Smooth muscle cell (in vitro differentiated cells): ENCODE results near the gene LAMB4. TPM values are rescaled to one million over a fixed set of nuclear protein-coding genes. Genes with fewer than 3 reads are reported as not detected.

ENCODE experiments used
- DNase-seq: peaks from one replicate; lab custom pipeline; 2025; ENCODE audit not compliant: unreplicated experiment; lab: John Stamatoyannopoulos, UW
- H2AFZ ChIP-seq: fragments of 200-600 bp; sonication (generic); 2 replicates; pipeline ENCODE4 v1.6.0; 2016; ENCODE audit warnings: antibody characterized with exemption, low read depth, mild to moderate bottlenecking
- H3F3A ChIP-seq: fragments of 200-600 bp; sonication (generic); 2 replicates; pipeline ENCODE4 v1.6.0; 2017; ENCODE audit warnings: antibody characterized with exemption, low read depth
- H3K27ac ChIP-seq: fragments of 200-600 bp; sonication (generic); 2 replicates; pipeline ENCODE4 v1.5.1; 2016; ENCODE audit warnings: low read depth, mild to moderate bottlenecking
- H3K27me3 ChIP-seq: fragments of 200-600 bp; sonication (generic); 2 replicates; pipeline ENCODE4 v1.6.1; 2016; ENCODE audit warnings: low read depth, mild to moderate bottlenecking
- H3K36me3 ChIP-seq: fragments of 200-600 bp; sonication (generic); 2 replicates; pipeline ENCODE4 v1.5.1; 2016; ENCODE audit warnings: low read depth
- H3K4me1 ChIP-seq: fragments of 200-600 bp; sonication (generic); 2 replicates; pipeline ENCODE4 v1.5.1; 2016; ENCODE audit warnings: low read depth
- H3K4me2 ChIP-seq: fragments of 200-600 bp; sonication (generic); 2 replicates; pipeline ENCODE4 v1.6.0; 2016; ENCODE audit warnings: mild to moderate bottlenecking
- H3K4me3 ChIP-seq: fragments of 200-600 bp; sonication (generic); 2 replicates; pipeline ENCODE4 v1.5.1; 2016; ENCODE audit warnings: mild to moderate bottlenecking
- H3K79me2 ChIP-seq: fragments of 200-600 bp; sonication (generic); 2 replicates; pipeline ENCODE4 v1.6.0; 2016; ENCODE audit warnings: low read depth, mild to moderate bottlenecking
- H3K9ac ChIP-seq: fragments of 200-600 bp; sonication (generic); 2 replicates; pipeline ENCODE4 v1.6.0; 2016; ENCODE audit warnings: low read depth
- H3K9me3 ChIP-seq: fragments of 200-600 bp; sonication (generic); replicated peaks from 2 replicates; pipeline ENCODE4 v1.5.1; 2016; ENCODE audit warnings: low read depth
- H4K20me1 ChIP-seq: fragments of 200-600 bp; sonication (generic); 2 replicates; pipeline ENCODE4 v1.6.0; 2016; ENCODE audit warnings: low read depth
- WGBS: methylation state at CpG from one replicate; pipeline ENCODE4 v1.1.7; 2016; ENCODE audit warnings: low lambda C conversion rate; 5-methylcytosine and 5-hydroxymethylcytosine counted together
- polyA plus RNA-seq: library from polyadenylated mRNA; unstranded; fragments of >200 nt; fragmentation: Nextera tagmentation; extraction: Ambion mirVana; gene quantifications from 2 replicates; pipeline ENCODE4 v1.2.1, GENCODE V29; 2016
- total RNA-seq: library from RNA; depleted of rRNA; stranded (reverse); fragments of >200 nt; gene quantifications from 2 replicates; pipeline ENCODE4 v1.2.3, GENCODE V29; 2014
- TF ChIP-seq, protein P1 (sequence below): fragments of 200-600 bp; sonication (generic); IDR thresholded peaks from 2 replicates; pipeline ENCODE4 v1.5.1; 2017; ENCODE audit warnings: borderline replicate concordance, mild to moderate bottlenecking, antibody characterized with exemption; ENCODE audit not compliant: insufficient read depth, poor library complexity, severe bottlenecking

Gene LAMB4
- total and polyA plus RNA-seq, 2 experiments from 2014 or later: 0.06 to 0.67 TPM

- Histone ChIP-seq H3K27ac (no peak overlapping the region), H3K9ac (no peak overlapping the region), H3K79me2 (no peaks in the 10 kb centered on the region), H3K27me3 (no peaks in the 10 kb centered on the region), H2AFZ (no peak overlapping the region), H3K4me1 (no peaks in the 10 kb centered on the region), H3K9me3 (no peaks in the 10 kb centered on the region), H3K4me3 (no peak overlapping the region), H4K20me1 (no peaks in the 10 kb centered on the region), H3F3A (no peaks in the 10 kb centered on the region), H3K4me2 (no peak overlapping the region), H3K36me3 (no peaks in the 10 kb centered on the region)
- TF ChIP-seq, protein P1, sequence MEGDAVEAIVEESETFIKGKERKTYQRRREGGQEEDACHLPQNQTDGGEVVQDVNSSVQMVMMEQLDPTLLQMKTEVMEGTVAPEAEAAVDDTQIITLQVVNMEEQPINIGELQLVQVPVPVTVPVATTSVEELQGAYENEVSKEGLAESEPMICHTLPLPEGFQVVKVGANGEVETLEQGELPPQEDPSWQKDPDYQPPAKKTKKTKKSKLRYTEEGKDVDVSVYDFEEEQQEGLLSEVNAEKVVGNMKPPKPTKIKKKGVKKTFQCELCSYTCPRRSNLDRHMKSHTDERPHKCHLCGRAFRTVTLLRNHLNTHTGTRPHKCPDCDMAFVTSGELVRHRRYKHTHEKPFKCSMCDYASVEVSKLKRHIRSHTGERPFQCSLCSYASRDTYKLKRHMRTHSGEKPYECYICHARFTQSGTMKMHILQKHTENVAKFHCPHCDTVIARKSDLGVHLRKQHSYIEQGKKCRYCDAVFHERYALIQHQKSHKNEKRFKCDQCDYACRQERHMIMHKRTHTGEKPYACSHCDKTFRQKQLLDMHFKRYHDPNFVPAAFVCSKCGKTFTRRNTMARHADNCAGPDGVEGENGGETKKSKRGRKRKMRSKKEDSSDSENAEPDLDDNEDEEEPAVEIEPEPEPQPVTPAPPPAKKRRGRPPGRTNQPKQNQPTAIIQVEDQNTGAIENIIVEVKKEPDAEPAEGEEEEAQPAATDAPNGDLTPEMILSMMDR: no peak
- 96% methylated on average over 4 of the region's 4 CpGs for WGBS
- DNase-seq: no peak
These were observed 72.1 kb downstream of the LAMB4 start for GRCh38 chr7:108057951-108058481.

GRCh38 chr7:108055611-108056021 is 74.5 kb downstream of the LAMB4 start:
- TF ChIP-seq, protein P1: no peak
- Histone ChIP-seq H4K20me1 (no peaks in the 10 kb centered on the region), H3K9ac (no peak overlapping the region), H3K27me3 (no peaks in the 10 kb centered on the region), H3K79me2 (no peaks in the 10 kb centered on the region), H3K4me2 (no peak overlapping the region), H3K27ac (no peak overlapping the region), H3K9me3 (no peaks in the 10 kb centered on the region), H2AFZ (no peak overlapping the region), H3F3A (no peaks in the 10 kb centered on the region), H3K4me3 (no peak overlapping the region), H3K36me3 (no peaks in the 10 kb centered on the region), H3K4me1 (no peaks in the 10 kb centered on the region)
- 61% methylated on average over 7 of the region's 7 CpGs for WGBS
- no peak for DNase-seq

GRCh38 chr7:108054537-108054936 is 75.6 kb downstream of the LAMB4 start:
- Histone ChIP-seq H4K20me1 (no peaks in the 10 kb centered on the region), H3K27ac (no peak overlapping the region), H3K4me3 (no peak overlapping the region), H3K27me3 (no peaks in the 10 kb centered on the region), H3K4me1 (no peaks in the 10 kb centered on the region), H2AFZ (no peak overlapping the region), H3K36me3 (no peaks in the 10 kb centered on the region), H3K9ac (no peak overlapping the region), H3K9me3 (no peaks in the 10 kb centered on the region), H3K4me2 (no peak overlapping the region), H3F3A (no peaks in the 10 kb centered on the region), H3K79me2 (no peaks in the 10 kb centered on the region)
- WGBS: 75% methylated on average over 1 of the region's 1 CpG
- TF ChIP-seq, protein P1: no peak
- no peak for DNase-seq

- H3K4me3 ChIP-seq: no peak overlapping the region
- no peak overlapping the region for H3K9ac ChIP-seq
- H3K36me3 ChIP-seq: no peaks in the 10 kb centered on the region
- no peak overlapping the region for H3K4me2 ChIP-seq
- no peaks in the 10 kb centered on the region for H3K79me2 ChIP-seq
- H3K9me3 ChIP-seq: no peaks in the 10 kb centered on the region
- H2AFZ ChIP-seq: no peak overlapping the region
- DNase-seq: no peak
- H3K27me3 ChIP-seq: no peaks in the 10 kb centered on the region
- WGBS: 94% methylated on average over 4 of the region's 4 CpGs
- H3F3A ChIP-seq: no peaks in the 10 kb centered on the region
- TF ChIP-seq, protein P1: no peak
- no peaks in the 10 kb centered on the region for H4K20me1 ChIP-seq
- H3K4me1 ChIP-seq: no peaks in the 10 kb centered on the region
- no peak overlapping the region for H3K27ac ChIP-seq
These were observed 76.9 kb downstream of the LAMB4 start for GRCh38 chr7:108053250-108053649.
